OCI-M1 (cell line): Measurements from ENCODE around the gene CORO2B.

Experiments
- DNase-seq: peaks from one replicate; lab custom pipeline; 2025; lab: John Stamatoyannopoulos, UW

The CORO2B gene

DNA sequence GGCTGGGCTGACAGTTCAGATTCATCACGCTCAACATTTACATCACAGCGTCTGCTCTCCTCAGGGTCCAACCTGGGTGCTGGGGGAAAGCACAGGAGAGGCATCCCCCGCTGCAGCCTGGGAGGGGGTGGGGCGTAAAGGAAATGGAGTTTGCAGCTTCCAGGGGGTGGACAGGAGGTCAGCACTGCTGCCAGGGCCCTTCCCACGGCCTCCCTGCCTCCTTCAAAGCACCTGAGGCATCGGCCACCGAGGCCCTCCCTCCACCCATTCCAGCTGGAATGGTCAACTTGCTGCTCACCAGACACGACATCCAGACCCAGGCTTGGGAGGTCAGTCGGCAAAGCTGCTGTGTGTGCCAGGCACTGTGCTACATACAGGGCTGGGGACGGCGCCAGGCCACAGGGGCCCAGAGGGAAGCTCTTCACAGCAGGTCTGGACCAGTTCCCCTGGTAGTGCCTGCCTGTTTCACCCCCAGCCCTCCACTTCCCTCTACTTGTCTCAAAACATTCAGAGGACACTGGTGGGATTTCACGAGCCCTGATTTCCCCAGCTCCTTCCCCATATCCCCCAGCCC, 121.2 kb downstream of the CORO2B start:
- no peak for DNase-seq

DNA sequence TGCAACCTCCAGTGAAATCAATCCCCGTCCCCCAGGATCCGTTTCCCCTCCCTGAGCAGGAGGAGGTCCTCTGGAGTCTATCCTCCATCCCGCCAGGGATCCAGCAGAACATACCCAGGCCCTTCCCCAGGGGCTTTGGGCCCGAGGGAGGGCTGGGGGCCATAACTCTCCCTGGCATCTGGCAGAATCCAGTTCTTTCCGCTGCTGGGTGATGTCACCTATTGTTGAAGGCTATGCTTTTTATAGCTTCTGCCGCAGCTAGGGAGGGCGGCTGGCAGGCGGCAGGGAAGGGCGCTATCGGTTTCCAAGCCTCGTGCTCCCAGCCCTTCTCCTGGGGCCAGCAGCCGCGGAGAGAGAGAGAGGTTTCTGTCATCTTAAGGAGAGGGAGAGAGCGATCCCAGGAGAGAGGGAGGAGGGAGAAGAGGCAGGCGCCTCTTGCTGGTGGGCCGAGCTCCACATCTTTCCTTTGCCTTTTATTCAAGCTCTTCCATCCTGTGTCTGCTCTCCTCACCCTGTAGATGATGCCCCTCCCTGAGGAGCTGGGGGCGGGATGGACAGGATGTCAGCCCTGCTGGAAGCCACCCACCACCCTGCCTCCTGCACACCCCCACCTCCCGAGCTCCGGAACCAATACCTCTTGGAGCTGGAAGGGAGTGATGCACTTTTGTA, 121.8 kb downstream of the CORO2B start:
- DNase-seq: no peak

DNA sequence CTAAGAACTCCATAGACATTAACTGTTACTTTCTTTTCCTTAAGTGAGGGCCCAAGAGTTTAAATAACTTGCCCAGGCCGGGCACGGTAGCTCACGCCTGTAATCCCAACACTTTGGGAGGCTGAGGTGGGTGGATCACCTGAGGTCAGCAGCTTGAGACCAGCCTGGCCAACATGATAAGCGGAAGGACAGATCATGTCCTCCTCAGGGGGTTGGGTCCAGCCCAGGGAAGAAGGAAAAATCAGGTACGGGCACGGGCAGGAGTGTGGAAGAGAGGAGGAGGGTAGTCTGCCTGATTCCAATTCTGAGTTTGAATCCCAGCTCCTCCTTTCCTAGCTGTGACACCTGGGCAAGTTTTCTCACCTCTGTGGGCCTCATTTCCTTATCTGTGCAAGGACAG, 123.1 kb downstream of the CORO2B start:
- no peak for DNase-seq

DNA sequence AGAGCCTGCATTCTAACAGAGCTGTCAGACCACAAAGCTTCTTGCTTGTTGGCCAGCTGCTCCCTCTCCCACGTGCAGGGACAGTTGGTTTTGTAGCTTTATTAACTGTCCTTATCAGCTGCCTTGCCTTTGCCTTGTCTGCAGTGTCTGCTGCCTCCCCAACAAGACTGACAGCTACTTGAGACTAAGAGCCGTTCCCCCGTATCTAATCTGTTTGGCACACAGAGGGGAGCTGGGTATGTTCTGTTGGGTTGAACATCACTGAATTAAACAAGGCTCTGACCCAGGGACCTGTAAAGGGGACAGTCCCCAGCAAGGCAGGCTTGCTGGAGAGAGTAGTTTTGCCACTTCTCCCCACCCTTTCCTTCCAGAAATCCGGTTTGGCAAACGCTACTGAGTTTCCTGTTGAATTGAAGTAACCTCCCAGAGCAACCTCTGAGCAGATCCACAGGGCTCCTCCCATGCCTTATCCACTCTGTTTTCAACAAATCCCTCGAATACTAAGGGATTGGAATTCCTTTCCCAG, 125.8 kb downstream of the CORO2B start:
- DNase-seq: peak; percentile 68

DNA sequence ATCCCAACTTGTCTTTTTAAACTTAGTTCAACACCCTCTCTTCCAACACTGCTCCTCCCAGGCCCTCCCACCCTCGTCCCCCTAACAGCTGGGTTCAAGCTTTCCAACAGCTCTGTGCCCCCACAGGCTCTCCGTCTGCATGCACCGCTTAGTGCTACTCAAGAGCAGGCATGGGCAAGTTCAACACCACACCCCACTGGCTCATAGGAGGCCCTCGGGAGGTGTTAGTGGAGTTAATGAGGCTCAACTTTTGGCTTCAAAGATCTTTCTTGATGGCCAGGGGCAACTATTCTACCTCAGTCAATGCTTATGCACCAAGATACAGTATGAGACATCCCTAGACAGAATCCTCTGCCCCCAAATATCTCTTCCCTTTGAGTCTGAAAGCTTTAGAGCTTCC, 127.5 kb downstream of the CORO2B start:
- no peak for DNase-seq

DNA sequence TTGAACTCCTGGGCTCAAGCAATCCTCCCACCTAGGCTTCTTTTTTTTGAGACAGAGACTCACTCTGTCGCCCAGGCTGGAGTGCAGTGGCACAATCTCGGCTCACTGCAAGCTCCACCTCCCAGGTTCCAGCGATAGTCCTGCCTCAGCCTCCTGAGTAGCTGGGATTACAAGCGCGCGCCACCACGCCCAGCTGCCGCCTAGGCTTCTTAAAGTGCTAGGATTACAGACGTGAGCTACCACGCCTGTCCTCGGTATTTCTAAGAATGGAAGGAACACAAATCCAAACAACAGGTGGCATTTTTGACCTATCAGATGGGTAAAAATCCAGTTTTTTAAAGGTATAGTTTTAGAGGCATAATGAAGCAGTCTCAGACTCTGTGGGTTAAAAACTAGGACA, 128.1 kb downstream of the CORO2B start:
- no peak for DNase-seq

DNA sequence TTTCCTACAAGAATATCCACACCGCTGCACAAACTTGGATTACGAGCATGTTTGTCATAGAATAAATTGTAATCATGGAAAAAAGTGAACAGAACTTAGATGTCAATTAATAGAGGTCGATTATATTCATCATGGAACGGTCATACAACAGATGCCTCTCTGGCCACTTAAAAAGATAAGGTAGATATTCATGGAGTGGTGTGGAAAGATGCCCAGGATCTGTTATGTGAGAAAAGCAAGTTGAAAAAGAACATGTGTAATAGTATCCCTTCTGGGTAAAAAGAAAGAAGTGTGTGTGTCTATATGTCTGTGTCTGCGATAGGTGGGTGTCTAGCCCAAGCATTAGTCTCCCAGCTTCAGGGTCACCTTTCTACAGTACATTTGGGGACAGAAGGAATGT, 128.6 kb downstream of the CORO2B start:
- DNase-seq: no peak

DNA sequence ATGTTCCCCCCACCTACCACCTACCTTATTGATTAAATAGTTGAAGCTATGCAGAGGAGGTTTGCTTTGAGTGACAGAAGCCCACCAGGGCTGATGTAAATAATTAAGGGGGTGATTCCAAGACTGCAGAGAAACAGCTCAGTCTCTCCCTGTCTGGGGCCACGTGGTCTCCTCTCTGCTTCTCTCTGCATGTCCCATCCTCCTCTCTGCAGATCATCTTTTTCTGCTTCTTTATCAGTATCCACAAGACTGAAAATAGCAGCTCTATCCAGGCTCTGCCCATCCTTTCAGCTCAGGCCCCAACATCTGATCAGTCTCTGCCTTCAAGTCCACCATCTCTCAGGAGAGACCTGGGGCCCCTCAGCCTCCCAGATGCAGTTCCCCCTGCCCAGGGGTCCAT, 131.1 kb downstream of the CORO2B start:
- DNase-seq: no peak

DNA sequence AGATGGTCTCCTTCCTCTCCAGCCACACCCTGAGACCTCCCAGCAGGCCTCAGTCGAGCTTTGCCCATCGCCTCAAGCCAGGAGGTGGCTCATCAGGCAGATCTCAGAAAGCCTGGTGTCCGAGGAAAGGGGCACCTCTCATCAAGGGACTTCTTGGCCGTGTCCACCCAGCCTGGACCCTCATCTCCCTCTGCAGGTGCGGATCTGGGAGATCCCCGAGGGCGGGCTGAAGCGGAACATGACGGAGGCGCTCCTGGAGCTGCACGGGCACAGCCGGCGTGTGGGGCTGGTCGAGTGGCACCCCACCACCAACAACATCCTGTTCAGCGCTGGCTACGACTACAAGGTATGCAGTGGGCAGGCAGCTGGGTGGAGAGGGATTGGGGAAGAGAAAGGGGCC, 131.7 kb downstream of the CORO2B start:
- DNase-seq: no peak

DNA sequence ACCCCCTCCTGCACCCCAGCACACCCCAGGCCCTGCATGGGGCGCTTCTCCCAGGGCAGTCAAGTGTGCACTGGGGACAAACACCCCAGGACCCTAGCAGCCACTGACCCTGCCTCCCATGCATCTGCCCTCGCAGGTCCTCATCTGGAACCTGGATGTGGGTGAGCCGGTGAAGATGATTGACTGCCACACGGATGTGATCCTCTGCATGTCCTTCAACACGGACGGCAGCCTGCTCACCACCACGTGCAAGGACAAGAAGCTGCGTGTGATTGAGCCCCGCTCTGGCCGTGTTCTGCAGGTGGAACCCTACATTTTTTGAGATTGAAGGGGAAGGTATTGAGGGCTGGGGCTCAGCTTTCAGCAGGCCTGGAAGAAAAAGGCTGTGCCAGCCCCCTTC, 132.6 kb downstream of the CORO2B start:
- no peak for DNase-seq

DNA sequence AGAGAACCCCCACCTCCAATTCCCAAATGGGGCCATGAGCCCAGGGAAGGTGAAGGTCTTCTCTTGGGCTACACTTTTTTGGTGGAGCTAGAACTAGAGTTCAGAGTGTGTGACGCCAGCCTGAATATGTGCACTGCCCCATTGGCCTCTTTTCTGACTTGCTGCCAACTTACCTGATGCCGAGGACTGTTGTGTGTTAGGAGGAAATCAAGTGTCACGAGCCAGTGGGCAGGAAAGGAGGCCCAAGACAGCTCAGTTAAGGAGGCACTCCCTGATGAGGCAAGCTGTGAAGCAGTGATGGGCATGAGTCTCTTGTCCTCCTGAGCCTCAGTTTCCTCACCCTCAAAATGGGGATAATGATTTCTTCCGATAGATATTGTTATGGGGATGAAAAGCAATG, 134.1 kb downstream of the CORO2B start:
- DNase-seq: no peak

DNA sequence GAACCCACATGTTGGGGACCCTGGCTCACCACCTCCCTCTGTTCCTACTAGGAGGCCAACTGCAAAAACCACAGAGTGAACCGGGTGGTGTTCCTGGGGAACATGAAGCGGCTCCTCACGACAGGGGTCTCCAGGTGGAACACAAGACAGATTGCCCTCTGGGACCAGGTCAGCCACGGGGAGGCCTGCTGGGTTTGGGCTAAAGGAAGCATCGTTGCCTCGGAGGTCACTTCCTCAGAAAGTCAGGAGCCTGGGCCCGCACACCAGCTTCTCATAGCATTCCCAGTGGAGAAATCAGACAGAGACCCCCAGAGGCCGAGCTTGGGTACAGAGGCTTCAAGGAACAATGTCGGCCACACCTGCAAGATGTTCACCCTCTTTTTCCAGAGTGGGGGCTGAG, 135.1 kb downstream of the CORO2B start:
- no peak for DNase-seq

DNA sequence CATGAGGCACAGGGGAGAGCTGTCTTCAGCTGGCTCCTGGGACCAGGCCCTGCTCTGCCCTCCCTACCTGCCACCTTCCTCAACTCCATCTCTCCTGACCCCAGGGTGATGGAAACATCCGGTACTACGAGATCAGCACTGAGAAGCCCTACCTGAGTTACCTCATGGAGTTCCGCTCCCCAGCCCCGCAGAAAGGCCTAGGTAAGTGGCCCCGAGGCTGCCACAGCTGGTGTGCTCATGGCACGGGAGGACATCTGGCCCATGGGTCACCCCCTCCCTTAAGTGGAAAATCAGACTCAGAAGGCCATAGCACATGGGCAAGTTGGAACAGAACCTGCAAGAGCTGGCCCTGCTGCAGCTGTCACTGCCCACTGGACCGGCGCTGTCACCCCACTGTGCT, 136.3 kb downstream of the CORO2B start:
- no peak for DNase-seq

DNA sequence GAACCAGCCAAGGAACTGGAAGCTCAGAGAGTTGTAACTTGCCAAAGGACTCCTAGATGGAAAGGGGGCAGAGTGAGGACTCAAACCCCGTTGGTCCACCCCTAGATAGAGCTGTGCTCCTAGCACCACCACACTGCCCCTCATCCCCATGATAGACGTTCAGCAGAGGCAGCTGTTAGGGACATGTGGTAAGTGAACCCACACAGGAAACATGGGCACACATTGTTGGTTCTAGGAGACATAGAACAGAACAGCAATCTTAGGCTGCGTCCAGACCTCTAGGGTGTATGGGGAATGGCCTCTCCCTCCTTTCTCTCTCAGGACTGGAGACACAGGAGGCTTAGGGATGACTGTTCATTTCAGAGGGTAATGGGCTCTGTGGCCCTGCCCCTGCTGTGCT, 139.2 kb downstream of the CORO2B start:
- no peak for DNase-seq

DNA sequence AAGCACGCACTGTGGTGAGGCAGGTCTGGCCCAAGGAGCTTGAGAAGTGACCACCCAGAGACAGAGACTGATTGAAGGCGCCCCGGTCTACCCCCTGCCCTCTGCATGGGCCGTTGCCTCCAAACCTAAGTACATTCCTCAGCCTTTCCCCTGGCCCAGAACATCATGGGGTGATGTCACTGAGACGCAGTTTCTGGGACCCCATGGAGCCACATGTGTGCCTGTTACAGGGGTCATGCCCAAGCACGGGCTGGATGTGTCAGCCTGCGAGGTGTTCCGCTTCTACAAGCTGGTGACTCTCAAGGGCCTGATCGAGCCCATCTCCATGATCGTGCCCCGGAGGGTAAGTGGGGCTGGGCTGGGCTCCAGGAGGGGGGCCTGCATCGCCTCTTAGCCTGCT, 139.7 kb downstream of the CORO2B start:
- no peak for DNase-seq

DNA sequence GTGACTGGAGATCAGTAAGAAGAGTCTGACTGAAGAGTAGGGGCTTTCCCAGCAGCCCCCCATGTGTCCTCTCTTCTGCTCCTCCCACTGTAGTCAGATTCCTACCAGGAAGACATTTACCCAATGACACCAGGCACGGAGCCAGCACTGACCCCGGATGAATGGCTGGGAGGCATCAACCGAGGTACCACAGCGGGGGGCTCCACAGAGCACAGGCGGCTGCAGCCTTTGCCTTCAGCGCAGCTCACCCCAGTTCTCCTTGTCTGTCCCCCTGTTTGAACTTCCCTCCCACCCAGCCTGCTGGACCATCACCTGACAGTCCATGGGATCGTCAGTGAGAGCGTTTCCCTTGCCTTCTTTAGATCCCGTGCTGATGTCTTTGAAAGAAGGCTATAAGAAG, 140.3 kb downstream of the CORO2B start:
- DNase-seq: no peak

DNA sequence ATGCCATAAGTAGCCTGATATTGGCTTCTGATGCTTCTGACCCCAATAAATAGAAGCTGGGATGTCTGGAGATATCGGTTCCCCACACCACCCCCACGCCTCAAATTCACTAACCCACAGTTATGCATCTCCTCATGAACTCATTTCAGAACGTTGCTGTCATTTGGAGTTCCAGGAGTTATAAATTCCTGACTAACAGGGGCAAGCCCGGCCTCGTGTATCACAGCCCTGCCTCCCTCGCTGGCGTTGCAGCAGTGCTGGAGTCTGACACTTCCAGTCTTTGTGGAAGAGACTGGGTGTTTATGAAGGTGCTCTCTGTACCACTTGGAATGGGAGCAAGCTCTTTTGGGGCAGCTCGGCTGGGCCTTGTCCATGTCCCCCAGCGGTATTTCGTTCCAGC, 140.9 kb downstream of the CORO2B start:
- no peak for DNase-seq

DNA sequence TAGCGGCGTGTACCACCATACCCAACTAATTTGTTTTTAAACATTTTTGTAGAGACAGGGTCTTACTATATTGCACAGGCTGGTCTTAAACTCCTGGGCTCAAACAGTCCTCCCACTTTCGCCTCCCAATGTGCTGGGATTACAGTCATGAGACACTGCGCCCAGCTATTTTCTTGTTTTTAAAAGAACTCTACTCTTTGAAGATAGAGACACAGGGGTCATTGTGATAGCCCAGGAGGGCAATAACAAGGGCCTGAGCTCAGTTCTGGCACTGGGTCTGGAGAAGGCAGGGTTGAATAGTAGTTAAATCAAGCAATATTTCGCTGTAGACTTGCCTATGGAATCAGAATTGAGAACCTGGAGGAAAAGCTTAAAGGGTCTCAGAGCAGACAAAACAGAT, 143.1 kb downstream of the CORO2B start:
- no peak for DNase-seq

DNA sequence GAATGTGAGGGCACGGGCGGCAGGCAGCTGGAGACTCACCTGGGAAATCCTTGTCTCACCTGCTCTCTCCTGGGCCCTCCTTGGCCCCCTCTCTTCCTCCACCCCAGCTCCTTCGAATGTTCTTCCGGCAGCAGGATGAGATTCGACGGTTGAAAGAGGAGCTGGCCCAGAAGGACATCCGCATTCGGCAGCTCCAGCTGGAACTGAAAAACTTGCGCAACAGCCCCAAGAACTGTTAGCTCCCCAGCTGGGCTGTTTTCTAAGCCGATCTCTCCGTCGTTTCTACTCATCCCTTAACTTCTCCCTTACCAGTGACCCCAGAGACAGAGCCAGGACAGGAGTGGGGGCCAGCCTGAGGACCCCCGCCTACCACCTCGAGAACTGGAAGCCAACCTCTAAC, 146.9 kb downstream of the CORO2B start:
- no peak for DNase-seq

DNA sequence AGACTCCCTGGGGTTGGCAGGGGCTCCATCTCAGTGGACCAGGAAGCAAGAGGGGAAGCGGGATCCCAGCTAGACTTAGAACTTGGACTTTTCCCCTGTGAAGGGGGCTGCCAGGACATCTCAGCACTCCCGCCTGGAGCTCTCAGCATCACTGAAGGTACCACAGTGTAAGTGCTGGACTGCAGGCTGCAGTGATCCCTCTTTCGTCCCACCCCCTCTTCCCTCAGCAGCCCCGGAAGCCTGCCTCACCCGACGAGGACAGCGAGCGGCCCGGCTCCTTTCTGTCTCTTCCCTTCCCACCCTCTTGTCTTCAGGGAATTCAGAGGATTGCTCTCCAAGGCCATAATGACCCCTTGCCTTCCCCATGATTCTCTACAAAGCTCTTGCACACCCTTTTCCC, 147.5 kb downstream of the CORO2B start:
- no peak for DNase-seq

DNA sequence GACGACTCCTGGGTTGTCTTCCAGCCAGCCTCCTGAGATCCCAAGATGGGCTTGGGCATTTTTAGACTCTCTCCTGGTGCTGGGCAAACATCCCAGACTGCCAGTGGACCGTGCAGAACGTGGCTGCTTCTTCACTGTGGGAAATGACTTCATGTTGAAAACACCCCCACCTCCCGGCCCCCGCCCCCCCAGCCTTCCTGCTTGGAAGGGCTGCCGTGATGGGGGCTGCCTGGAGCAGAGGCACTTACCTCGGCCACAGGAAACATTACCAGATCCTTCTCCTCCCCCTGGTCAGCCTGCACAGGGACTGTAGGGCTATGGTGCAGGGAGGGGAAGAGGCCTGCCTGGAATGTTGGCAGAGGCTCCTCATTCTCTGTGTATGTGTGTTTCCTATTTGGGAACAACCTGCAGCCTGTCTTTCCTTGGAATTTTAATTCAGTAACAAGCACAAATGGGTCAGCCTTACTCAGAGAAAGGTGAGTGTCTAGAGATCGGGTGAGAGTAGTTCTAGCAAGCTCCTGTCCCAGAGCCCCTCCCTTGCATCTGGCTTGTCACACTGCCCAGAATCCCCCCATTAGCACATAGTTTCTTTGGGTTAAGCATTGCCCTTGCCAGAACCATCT, 151.1 kb downstream of the CORO2B start:
- DNase-seq: no peak

DNA sequence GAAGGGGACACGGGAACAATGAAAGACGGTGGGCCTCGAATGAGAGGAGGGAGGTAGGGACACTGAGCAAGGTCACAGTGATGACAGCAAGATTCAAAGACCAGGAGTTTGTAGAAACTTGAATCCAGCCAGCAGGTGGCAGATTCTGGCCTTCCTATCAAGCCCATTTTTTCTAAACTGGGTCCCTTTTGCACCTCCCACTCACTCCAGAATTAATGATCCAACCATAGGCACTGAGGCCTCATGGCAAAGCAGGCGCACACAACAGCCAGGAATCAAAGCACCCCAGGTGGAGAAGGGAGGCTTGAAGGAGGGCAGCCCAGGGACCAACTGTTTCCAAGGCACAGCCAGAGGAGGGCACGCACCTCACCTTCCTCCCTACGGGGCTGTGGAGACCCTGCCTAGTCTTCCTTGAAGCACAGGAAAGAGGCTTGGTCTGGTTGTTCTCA, 151.7 kb downstream of the CORO2B start:
- DNase-seq: peak; percentile 53
